GM19324 (cell line): ENCODE measurements around the gene PRRX1.

Source experiments
- ATAC-seq: cut with Tn5 transposase; IDR thresholded peaks from one replicate; pipeline ENCODE4 v1.9.1; 2021; ENCODE audit warnings: mild to moderate bottlenecking, moderate library complexity; ENCODE audit not compliant: unreplicated experiment, low FRiP score

The PRRX1 gene

DNA sequence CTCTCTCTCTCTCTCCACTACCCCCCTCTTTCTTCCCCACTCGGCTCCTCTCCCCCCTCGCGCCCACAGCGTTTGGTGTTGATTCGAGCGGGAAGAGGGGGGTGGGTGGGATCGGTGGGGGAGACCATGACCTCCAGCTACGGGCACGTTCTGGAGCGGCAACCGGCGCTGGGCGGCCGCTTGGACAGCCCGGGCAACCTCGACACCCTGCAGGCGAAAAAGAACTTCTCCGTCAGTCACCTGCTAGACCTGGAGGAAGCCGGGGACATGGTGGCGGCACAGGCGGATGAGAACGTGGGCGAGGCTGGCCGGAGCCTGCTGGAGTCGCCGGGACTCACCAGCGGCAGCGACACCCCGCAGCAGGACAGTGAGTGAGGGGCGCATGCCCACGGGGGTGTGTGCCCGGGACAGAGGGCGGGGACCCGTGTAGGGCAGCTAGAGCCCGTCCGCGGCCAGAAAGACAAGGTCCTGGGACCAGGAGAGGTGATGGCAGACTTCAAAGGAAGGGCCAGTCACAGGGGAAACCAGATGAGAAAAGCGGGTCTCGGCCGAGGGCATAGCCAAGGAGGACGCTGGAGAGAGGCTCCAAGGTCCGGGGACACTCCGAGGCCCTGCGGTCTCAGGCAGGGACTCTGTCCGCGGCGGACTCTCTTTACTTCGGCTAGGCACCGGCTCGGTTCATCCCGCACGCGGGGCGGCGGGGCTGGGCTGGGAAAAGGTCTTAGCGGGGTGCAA lies at the start of gene PRRX1:
TSS of gene PRRX1 (plus strand) at position 39 of the 735 bp plus-strand sequence. CDS start at position 127, 88 bp downstream.
- no peak for ATAC-seq

DNA sequence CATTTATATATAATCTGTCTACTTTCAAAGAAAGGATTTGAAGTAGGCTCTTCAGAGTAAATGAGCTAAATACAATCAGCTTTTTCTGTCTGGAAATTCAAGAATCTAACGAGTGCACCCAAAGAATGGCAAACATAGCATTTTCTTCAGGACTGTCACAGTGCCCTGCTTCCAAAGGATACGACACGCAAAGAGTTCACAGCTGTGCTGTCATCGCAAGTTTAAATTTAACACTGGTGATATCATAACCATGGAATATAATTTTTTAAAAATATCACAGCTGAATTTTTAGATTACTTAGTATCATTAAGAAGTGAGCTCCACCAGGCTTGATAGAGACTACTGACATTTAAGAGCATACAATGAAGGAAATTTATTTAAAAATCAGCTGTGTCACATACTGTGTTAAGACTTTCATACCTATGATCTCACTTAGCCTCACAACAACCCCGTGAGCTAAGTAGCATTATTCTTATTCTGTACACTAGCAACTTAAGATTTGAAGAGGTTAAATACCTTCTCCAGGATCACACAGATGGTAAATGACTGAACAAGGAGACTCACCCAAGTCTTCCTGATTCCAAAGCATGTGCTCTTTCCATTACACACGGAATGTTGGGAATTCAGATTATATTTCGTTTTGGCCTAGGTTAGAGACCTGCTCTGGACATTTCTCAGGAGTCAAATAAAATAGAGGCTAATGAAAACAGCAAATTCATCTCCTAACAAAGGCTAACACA lies 46.2 kb upstream of the PRRX1 start:
- ATAC-seq = no peak

GRCh38 chr1:170618421-170618820 lies 45.5 kb upstream of the PRRX1 start:
- ATAC-seq = no peak

- ATAC-seq = no peak
These were observed 44.5 kb upstream of the PRRX1 start for GRCh38 chr1:170619241-170620028.

GRCh38 chr1:170620164-170620563 lies 43.8 kb upstream of the PRRX1 start:
- no peak for ATAC-seq

GRCh38 chr1:170623171-170623570 lies 40.8 kb upstream of the PRRX1 start:
- no peak for ATAC-seq

DNA sequence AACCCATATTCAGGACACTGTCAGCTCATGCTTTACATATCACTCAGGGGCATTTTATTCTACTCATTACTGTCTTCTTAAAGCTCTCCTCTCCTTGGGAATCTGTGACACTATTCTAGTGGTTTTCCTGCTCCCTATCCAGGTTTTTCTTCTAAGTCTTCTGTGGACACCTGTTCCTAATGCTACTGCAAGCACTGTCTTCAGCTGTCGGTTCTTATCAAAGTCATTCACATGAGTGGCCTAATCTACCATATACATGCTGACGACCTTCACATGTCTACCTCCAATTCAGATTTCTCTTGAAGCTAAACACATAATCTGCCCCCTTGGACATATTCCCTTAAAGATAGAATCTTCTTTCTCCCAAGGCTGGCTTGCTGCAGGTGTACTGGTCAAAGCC lies 39.8 kb upstream of the PRRX1 start:
- ATAC-seq = no peak

DNA sequence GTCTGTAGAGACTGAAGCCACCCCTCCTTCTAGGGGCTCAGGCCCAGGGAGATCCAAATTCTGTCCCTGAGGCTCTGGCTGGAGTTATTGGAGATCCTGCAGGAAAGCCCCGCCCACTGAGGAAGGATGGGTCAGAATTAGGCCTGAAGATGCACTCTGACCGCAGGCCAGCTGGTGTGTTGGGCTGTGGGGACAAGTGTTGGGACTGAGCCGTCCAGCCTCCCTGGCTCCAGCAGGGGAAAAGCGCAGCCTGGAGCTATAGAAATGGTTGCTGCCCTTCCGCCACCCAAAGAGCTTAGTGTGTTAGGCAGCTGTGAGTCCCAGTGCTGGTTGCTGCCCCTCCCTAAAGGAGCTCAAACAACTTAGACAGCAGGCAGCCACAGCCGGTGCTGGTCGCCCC lies 33.0 kb upstream of the PRRX1 start:
- ATAC-seq = no peak

DNA sequence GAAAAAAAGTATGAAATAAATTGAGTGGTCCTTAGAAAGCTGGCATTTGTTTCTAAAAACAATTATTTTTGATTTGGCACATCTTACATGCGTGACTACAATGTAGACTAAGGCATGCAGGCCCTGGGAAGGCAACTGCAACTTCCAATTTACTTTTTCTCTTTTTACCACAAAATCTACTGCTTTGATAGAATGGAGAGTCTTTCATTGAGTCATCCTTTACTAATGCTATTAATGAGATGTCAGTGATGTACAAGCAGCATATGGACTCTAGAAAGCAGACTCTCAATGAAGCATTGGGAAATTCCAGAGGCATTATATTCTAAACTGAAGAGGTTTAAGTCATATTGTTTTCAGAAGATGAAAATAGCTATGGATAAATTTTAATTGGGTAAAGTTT lies 29.6 kb upstream of the PRRX1 start:
- no peak for ATAC-seq

- ATAC-seq = no peak
These were observed 29.0 kb upstream of the PRRX1 start for GRCh38 chr1:170634824-170635410.

DNA sequence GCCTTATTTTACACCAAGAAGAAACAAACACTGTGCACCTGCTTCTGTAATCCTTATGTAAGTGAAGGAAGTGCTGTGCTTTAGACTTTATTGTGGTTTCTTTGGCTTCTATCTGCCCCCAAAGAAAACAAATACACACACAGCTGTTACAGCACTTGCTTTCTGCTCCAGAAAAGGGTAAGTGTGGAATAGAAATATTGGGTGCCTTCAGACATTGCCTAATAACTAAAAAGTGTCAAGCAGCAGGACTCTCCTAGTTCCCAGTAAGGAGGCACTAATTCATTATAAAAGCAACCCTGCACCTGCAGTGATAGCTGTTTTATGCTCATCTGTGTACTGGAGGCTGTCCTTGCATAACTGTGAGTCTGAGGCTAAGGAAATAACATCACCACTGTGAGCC lies 23.4 kb upstream of the PRRX1 start:
- no peak for ATAC-seq

DNA sequence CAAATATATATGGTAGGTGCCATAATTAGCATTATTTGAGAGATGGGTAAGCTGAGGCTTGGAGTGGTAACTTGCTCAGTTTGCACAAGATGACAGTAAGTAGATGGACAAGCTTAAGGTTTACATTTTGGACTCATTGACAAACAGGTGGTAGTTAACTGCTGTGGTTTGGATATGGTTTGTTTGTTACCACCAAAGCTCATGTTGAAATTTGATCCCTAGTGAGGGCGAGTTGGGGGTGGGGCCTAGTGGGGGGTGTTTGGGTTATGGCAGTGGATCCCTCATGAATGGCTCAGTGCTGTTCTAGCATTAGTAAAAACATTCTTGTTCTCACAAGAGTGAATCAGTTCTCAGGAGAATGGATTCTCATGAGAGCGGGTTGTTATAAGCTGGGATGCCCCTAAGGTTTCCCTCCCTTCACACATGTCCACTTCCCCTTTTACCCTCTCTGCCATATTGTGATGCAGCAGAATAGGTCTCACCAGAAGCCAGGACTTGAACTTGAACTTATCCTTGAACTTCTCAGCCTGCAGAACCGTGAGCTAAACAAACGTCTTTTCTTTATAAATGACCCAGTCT lies 6.6 kb upstream of the PRRX1 start:
- no peak for ATAC-seq

DNA sequence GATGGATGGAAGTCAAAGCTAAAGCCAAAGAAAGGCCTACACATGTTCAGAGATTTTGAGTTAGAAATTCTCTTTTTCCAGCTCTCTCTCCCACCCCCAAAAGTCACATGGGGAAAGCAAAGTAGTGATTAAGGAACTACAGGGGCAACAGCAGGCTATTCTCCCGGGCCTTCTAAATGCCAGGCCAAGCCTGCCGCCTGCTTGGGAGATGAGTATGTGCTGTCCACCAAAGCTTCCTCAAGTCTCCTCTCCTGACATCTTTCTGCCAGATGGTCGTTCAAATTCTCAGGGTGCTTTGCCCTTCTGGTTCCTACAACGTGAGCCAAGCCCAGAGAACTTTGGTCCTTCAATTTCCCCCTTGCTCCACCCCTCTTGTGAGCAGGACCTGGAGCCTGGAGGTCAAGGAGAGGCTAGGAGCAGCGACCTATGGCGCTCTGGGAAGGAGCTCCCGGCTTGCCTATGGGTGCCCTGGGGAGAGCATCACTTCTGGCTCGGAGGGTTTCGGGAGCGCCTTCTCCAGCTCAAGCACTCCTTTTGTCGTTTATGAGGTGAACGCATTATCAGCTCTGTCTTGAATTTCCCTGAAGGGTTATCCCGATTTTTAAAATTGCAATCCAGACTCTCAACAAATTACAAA lies 4.4 kb upstream of the PRRX1 start:
- ATAC-seq = no peak

DNA sequence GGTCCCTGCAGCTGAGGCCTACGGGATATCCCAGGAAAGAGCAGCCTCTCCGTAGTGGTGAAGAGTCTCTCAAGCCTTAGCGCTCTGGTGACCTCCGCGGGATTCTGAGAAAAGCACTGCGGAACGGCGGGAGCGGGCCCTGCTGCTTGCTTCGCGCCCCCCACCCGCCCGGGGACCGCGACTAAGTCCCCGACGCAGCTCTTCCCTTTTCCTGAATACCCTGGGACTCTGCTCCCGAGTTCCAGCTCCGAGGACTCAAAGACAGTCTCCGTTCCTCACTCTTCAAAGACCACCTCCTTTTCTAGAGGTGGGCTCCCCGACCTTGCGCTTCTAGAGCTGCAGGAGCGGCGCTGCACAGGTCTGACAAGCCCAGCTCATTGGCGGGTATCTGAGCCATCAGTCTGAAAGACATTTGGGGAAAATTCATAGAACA lies 3.6 kb upstream of the PRRX1 start:
- no peak for ATAC-seq

GRCh38 chr1:170660871-170661645 lies 2.9 kb upstream of the PRRX1 start:
- ATAC-seq = no peak

GRCh38 chr1:170661646-170662411 lies 2.1 kb upstream of the PRRX1 start:
- no peak for ATAC-seq

DNA sequence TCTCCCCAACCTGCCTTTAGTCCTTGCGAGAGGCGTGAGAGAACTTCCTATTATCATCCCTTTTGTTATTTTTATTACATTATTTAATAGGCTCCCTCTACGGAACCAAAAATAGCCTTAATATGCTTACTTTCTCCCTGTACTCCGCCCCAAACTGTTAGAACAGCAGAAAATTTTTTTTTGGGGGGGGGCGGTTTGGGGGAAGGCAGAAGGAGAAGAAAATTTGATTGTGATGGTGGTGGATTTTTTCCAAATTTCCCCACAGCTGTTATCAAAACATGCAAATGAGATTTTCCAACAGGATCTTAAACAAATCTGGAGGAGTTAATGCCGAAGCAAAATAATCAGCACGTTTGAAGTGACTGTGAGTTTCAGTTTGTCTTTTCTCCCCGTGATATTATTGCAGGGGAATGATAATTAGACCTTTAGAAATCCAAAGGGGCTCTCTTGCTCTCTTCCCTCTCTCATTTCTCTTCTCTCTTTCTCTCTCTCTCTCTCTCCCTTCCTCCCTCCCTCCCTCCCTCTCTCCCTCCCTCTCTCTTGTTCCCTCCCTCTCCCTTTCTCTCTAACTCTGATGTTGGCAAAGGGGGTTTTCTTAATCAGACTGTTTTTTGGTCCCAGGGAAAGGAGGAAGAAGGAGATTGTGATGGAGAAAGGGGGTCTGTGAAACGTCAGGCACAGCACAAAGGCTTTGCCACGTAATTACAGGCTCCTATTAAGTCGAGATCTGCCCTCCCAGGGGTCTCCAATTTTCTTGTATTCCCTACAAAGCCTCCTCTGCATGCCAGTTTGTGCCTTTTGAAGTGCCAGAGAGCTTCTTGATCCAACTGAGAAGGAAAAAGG lies 1.1 kb upstream of the PRRX1 start:
- no peak for ATAC-seq
